Erythroblast (primary cell): ENCODE data around the gene SERINC1.

Experiments used
- DNase-seq, 2 experiments: peaks; one replicate each; lab custom pipeline; 2025; lab: John Stamatoyannopoulos, UW
- GATA1 ChIP-seq: IDR thresholded peaks from 2 replicates; pipeline ENCODE4 v1.6.1; 2011; ENCODE audit warnings: low read depth, mild to moderate bottlenecking, control low read depth, low read length, moderate library complexity
- POLR2A ChIP-seq: IDR thresholded peaks from 2 replicates; pipeline ENCODE4 v1.6.1; 2011; ENCODE audit warnings: mild to moderate bottlenecking, low read length

SERINC1 gene

DNA sequence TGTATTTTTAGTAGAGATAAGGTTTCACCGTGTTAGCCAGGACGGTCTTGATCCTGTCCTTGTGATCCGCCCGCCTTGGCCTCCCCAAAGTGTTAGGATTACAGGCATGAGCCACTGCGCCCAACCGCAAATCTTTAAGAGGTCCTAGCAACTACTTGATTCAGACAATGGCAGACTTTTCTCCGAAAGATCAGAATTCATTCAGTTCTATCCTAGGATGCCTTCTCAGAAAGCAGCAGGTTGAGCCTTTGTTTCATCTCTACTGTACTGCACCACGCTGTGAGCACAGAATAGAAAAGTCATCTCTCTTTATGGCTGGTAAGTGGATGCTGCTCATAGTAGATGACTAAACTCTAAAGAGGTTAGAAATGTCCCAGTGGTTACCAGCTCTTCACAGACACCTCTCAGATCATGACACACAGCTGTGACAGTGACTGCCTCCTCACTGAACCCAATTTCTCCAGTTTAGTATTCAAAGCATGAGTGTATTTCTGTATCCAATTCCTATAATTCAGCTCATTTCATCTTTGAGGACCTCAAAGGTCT lies 78.2 kb downstream of the SERINC1 start:
- peak in 1 of 2 experiments; percentile 3 for DNase-seq
- TF ChIP-seq POLR2A (no peak), GATA1 (no peak)
